H1 (cell line): ENCODE measurements around the gene LMNB1. TPM values are rescaled to one million over a fixed set of nuclear protein-coding genes. Genes with fewer than 3 reads are reported as not detected.

Experiments
- CTCF ChIA-PET: fragments of 300-600 bp; sonication (Branson Sonifier 250); formaldehyde crosslinking; loops from one replicate; lab custom pipeline; 2021; ENCODE audit not compliant: partially characterized antibody; lab: Charles Lee
- POLR2A ChIA-PET: fragments of 300-600 bp; sonication (Branson Sonifier 250); formaldehyde crosslinking; loops from one replicate; lab custom pipeline; 2021; ENCODE audit warnings: inconsistent platforms; ENCODE audit not compliant: partially characterized antibody; lab: Charles Lee
- DNase-seq, 2 experiments: peaks; one replicate each; pipeline versions ENCODE4 v3.0.0 to v3.0.0-alpha.2; 2010 to 2022; ENCODE audit warnings: low spot score in 2 of 2, low read depth in 1 of 2, mixed read lengths in 1 of 2
- FAIRE-seq: peaks from 2 replicates; lab custom pipeline; 2011; peaks lifted over from hg19 to GRCh38; lab: Jason Lieb, UNC
- H2AFZ ChIP-seq: 2 replicates; pipeline ENCODE4 v1.8.1; 2012; ENCODE audit warnings: low read length, inconsistent platforms
- H2AK5ac ChIP-seq: 2 replicates; pipeline ENCODE4 v1.6.1; 2013; ENCODE audit warnings: low read depth, low read length
- H2BK120ac ChIP-seq: replicated peaks from 2 replicates; pipeline ENCODE3; 2013; ENCODE audit warnings: low read depth, low read length, inconsistent platforms
- H2BK12ac ChIP-seq: 2 replicates; pipeline ENCODE4 v1.6.1; 2013; ENCODE audit warnings: low read depth, low read length
- H2BK15ac ChIP-seq: 2 replicates; pipeline ENCODE4 v1.6.1; 2013; ENCODE audit warnings: low read length
- H2BK20ac ChIP-seq: 2 replicates; pipeline ENCODE4 v1.6.1; 2013; ENCODE audit warnings: low read length
- H2BK5ac ChIP-seq: 2 replicates; pipeline ENCODE4 v1.6.1; 2013; ENCODE audit warnings: low read depth, low read length
- H3K14ac ChIP-seq: 2 replicates; pipeline ENCODE4 v1.6.1; 2013; ENCODE audit warnings: inconsistent platforms; ENCODE audit not compliant: insufficient read length
- H3K18ac ChIP-seq: 2 replicates; pipeline ENCODE4 v1.6.1; 2013; ENCODE audit warnings: low read length; ENCODE audit errors: extremely low read depth
- H3K23ac ChIP-seq: 2 replicates; pipeline ENCODE4 v1.6.1; 2013; ENCODE audit warnings: inconsistent platforms; ENCODE audit not compliant: insufficient read length
- H3K23me2 ChIP-seq: 2 replicates; pipeline ENCODE4 v1.6.1; 2013; ENCODE audit warnings: low read depth, low read length
- H3K27ac ChIP-seq: 2 replicates; pipeline ENCODE4 v1.6.1; 2011; ENCODE audit warnings: low read depth, low read length, inconsistent platforms
- H3K27me3 ChIP-seq, 4 experiments: replicated peaks in 1 of 4; 1 replicate in 1 of 4; 2 replicates in 3 of 4; pipeline versions ENCODE4 v1.6.1 to v1.8.1; 2011 to 2013; ENCODE audit warnings: low read length in 3 of 4, mild to moderate bottlenecking in 3 of 4, inconsistent platforms in 2 of 4, mixed read lengths in 2 of 4, moderate library complexity in 1 of 4; ENCODE audit not compliant: control insufficient read depth in 3 of 4, insufficient read depth in 3 of 4; ENCODE audit errors: extremely low read depth in 1 of 4
- H3K36me3 ChIP-seq, 4 experiments: 2 replicates each; pipeline versions ENCODE4 v1.6.1 to v1.8.1; 2011 to 2013; ENCODE audit warnings: mild to moderate bottlenecking in 4 of 4, low read length in 3 of 4, moderate library complexity in 2 of 4, control low read depth in 1 of 4, inconsistent platforms in 1 of 4; ENCODE audit not compliant: insufficient read depth in 4 of 4, control insufficient read depth in 2 of 4
- H3K4ac ChIP-seq: replicated peaks from 2 replicates; pipeline ENCODE3; 2013; ENCODE audit warnings: low read length, low read depth, mixed read lengths, inconsistent platforms; ENCODE audit not compliant: insufficient read length
- H3K4me1 ChIP-seq, 4 experiments: replicated peaks in 1 of 4; 1 replicate in 1 of 4; 2 replicates in 3 of 4; pipeline versions ENCODE4 v1.6.1 to v1.8.1; 2011 to 2013; ENCODE audit warnings: low read length in 3 of 4, inconsistent platforms in 2 of 4, mixed read lengths in 1 of 4; ENCODE audit not compliant: insufficient read depth in 4 of 4, control insufficient read depth in 3 of 4
- H3K4me2 ChIP-seq, 2 experiments: 2 replicates each; pipeline versions ENCODE4 v1.6.1 to v1.8.1; 2011 to 2013; ENCODE audit warnings: low read depth in 2 of 2, low read length in 2 of 2, control low read depth in 1 of 2, inconsistent platforms in 1 of 2, mild to moderate bottlenecking in 1 of 2; ENCODE audit not compliant: insufficient read depth in 1 of 2
- H3K4me3 ChIP-seq, 4 experiments: fragments of 200-600, 300-600 bp in 1 of 4; sonication (generic), shearing (Covaris generic), sonication (Bioruptor Twin) in 1 of 4; 2 replicates each; pipeline versions ENCODE4 v1.5.1 to v1.8.1; 2011 to 2016; ENCODE audit warnings: low read length in 4 of 4, low read depth in 3 of 4, control low read depth in 2 of 4, inconsistent platforms in 2 of 4, mild to moderate bottlenecking in 2 of 4, mixed read lengths in 1 of 4, moderate library complexity in 1 of 4; ENCODE audit not compliant: insufficient read depth in 2 of 4; ENCODE audit errors: extremely low read depth in 1 of 4
- H3K56ac ChIP-seq: replicated peaks from 2 replicates; pipeline ENCODE3; 2013; ENCODE audit warnings: low read depth, mild to moderate bottlenecking, mixed read lengths, low read length, inconsistent platforms; ENCODE audit not compliant: insufficient read length
- H3K79me1 ChIP-seq: 2 replicates; pipeline ENCODE4 v1.6.1; 2013; ENCODE audit warnings: low read depth, low read length, control low read depth
- H3K79me2 ChIP-seq, 2 experiments: 2 replicates each; pipeline versions ENCODE4 v1.6.1 to v1.8.1; 2012 to 2013; ENCODE audit warnings: low read length in 2 of 2, mild to moderate bottlenecking in 2 of 2, inconsistent platforms in 1 of 2; ENCODE audit not compliant: insufficient read depth in 2 of 2, control insufficient read depth in 1 of 2
- H3K9ac ChIP-seq, 4 experiments: replicated peaks in 1 of 4; 1 replicate in 1 of 4; 2 replicates in 3 of 4; pipeline versions ENCODE4 v1.6.1 to v1.8.1; 2011 to 2013; ENCODE audit warnings: low read depth in 3 of 4, low read length in 3 of 4, control low read depth in 2 of 4, mild to moderate bottlenecking in 2 of 4, moderate library complexity in 2 of 4, inconsistent platforms in 1 of 4; ENCODE audit errors: extremely low read depth in 1 of 4
- H3K9me3 ChIP-seq, 2 experiments: 2 replicates each; pipeline versions ENCODE4 v1.6.1 to v1.8.1; 2012 to 2013; ENCODE audit warnings: mild to moderate bottlenecking in 2 of 2, moderate library complexity in 2 of 2, control low read depth in 1 of 2, inconsistent platforms in 1 of 2, low read depth in 1 of 2, low read length in 1 of 2, mixed read lengths in 1 of 2; ENCODE audit not compliant: insufficient read depth in 2 of 2
- H4K20me1 ChIP-seq, 2 experiments: replicated peaks in 1 of 2; 2 replicates each; pipeline versions ENCODE3 to v1.8.1; 2011 to 2013; ENCODE audit warnings: inconsistent platforms in 2 of 2, low read length in 2 of 2, mild to moderate bottlenecking in 1 of 2; ENCODE audit not compliant: insufficient read depth in 2 of 2, control insufficient read depth in 1 of 2
- H4K5ac ChIP-seq: 2 replicates; pipeline ENCODE4 v1.6.1; 2013; ENCODE audit warnings: low read length, low read depth, mixed read lengths, inconsistent platforms; ENCODE audit not compliant: insufficient read length
- H4K8ac ChIP-seq: 2 replicates; pipeline ENCODE4 v1.8.0; 2013; ENCODE audit warnings: mild to moderate bottlenecking, moderate library complexity, low read length, inconsistent platforms; ENCODE audit not compliant: insufficient read depth; ENCODE audit errors: extremely low read depth
- H4K91ac ChIP-seq: replicated peaks from 2 replicates; pipeline ENCODE3; 2013; ENCODE audit warnings: low read length, mixed read lengths, inconsistent platforms; ENCODE audit not compliant: insufficient read length
- POLR2AphosphoS5 ChIP-seq: IDR thresholded peaks from 2 replicates; pipeline ENCODE4 v1.6.1; 2011; ENCODE audit warnings: low read depth, low read length
- SP1 ChIP-seq: IDR thresholded peaks from 2 replicates; pipeline ENCODE4 v1.6.1; 2011; ENCODE audit warnings: low read depth, low read length
- TEAD4 ChIP-seq: IDR thresholded peaks from 2 replicates; pipeline ENCODE4 v1.6.1; 2012; ENCODE audit warnings: low read depth, low read length, inconsistent platforms, mixed read lengths
- WGBS, 2 experiments: shearing (Covaris generic) in 1 of 2; methylation state at CpG; one replicate each; pipeline versions ENCODE4 v1.1.6 to v1.1.7; 2013 to 2015; ENCODE audit warnings: low lambda C conversion rate in 2 of 2, mixed read lengths in 2 of 2, inconsistent platforms in 1 of 2, low coverage in 1 of 2, missing lambda C conversion rate in 1 of 2; ENCODE audit not compliant: insufficient replicate concordance in 2 of 2, insufficient coverage in 1 of 2, insufficient read length in 1 of 2; ENCODE audit errors: extremely low coverage in 1 of 2, missing lambda C conversion rate in 1 of 2; 5-methylcytosine and 5-hydroxymethylcytosine counted together
- polyA plus RNA-seq, 7 experiments: library from polyadenylated mRNA; depleted of rRNA in 3 of 7; stranded (reverse) in 5 of 7; unstranded in 2 of 7; fragments of >200 nt in 5 of 7; fragments of 200-250 nt in 2 of 7; gene quantifications; 1 replicate in 5 of 7; 2 replicates in 1 of 7; 4 replicates in 1 of 7; pipeline versions ENCODE4 v1.2.1 to v1.2.3, GENCODE V29; 2011 to 2013; ENCODE audit warnings: missing spikeins in 2 of 7, mixed read lengths in 2 of 7
- total RNA-seq: library from RNA; stranded (reverse); fragmentation: NEBNext Ultra II Directional; extraction: Animal tissue kit (Norgen Biotek cat#: 25700); gene quantifications from 2 replicates; pipeline ENCODE4 v1.2.1, GENCODE V29; 2021

Gene LMNB1
- total and polyA plus RNA-seq, 2 of the 8 experiments (the other 6 are each of a cell fraction or from before 2014, with no cell fraction given) = 73.5 to 225 TPM

DNA sequence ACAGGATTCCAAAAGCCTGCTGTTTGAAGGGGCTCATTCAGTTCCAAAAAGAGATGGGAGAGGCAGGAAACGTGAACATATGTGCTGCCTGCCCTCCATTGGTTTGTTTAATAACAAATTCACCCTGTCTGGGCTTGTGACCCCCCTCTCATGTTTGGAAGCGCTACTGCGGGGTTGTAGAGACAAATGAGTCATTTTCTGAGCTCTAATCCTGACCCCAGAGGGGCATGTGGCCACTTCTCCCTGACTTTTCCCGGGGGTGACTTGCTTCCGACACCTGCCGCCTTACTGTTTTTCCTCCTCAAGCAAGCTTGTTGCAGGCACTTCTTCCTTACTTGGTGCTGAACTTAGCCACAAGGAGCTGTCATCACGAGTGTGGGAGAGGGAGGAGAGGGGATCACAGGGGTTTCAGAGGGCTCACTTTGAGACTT is 75.9 kb downstream of the LMNB1 start:
- no peak overlapping the region for H3K56ac ChIP-seq
- H3K79me2 ChIP-seq = peaks cover 0 to 4% of the 10 kb centered on the region in 2 experiments; a peak in 1 of 4 replicates
- H2AFZ ChIP-seq = no peak overlapping the region
- no peak overlapping the region; a peak in 1 of 7 replicates for H3K9ac ChIP-seq
- H2BK20ac ChIP-seq = no peak overlapping the region
- no peak overlapping the region for H3K14ac ChIP-seq
- no peaks in the 10 kb centered on the region for H4K20me1 ChIP-seq
- no peak overlapping the region for H4K91ac ChIP-seq
- no peak overlapping the region for H2BK12ac ChIP-seq
- no peak overlapping the region for H3K4me3 ChIP-seq
- TF ChIP-seq TEAD4 (no peak), SP1 (no peak), POLR2AphosphoS5 (no peak)
- H3K23me2 ChIP-seq = no peaks in the 10 kb centered on the region
- H3K27ac ChIP-seq = no peak overlapping the region
- H4K8ac ChIP-seq = no peak overlapping the region
- peak overlapping the region; percentile 12; the same call in 1 of the 2 replicates for H2BK5ac ChIP-seq
- H3K9me3 ChIP-seq = peaks cover 0 to 4% of the 10 kb centered on the region in 2 experiments; a peak in 1 of 4 replicates
- no peak overlapping the region for H2BK120ac ChIP-seq
- H3K4me2 ChIP-seq = no peak overlapping the region
- no peak overlapping the region for H4K5ac ChIP-seq
- FAIRE-seq = no peak
- WGBS, 2 experiments = 84% methylated on average over 7 of the region's 7 CpGs; no CpG with 5 or more reads in 1 of the 2 experiments
- ChIA-PET CTCF (interaction anchor here (0.7 kb wide), 1 partner anchor 248 kb away, joined by 3 read pairs; no protein-coding TSS in a partner anchor), POLR2A (interaction anchor here (1.1 to 1.5 kb wide), 2 partner anchors 11 to 16 kb away, joined by 3 read pairs; no protein-coding TSS in a partner anchor)
- no peak overlapping the region for H2BK15ac ChIP-seq
- peaks cover 0 to 10% (median 2%) of the 10 kb centered on the region in 4 experiments; a peak in 3 of 8 replicates for H3K36me3 ChIP-seq
- peaks cover 3 to 9% (median 7%) of the 10 kb centered on the region in 4 experiments for H3K4me1 ChIP-seq
- no peak overlapping the region for H2AK5ac ChIP-seq
- H3K18ac ChIP-seq = no peak overlapping the region
- no peak overlapping the region for H3K23ac ChIP-seq
- H3K27me3 ChIP-seq = no peaks in the 10 kb centered on the region
- no peak overlapping the region for H3K4ac ChIP-seq
- no peaks in the 10 kb centered on the region; the same call in 1 of the 2 replicates for H3K79me1 ChIP-seq
- DNase-seq = peak in 1 of 2 experiments; percentile 41
